SU-DHL-6 (cell line): ENCODE data around the gene FHOD1.

Experiments
- H2AFZ ChIP-seq: fragments of 200-600 bp; sonication (generic); 2 replicates; pipeline ENCODE4 v1.6.1; 2014; ENCODE audit warnings: low read depth, mild to moderate bottlenecking, moderate library complexity, mixed read lengths, antibody characterized with exemption, low read length; ENCODE audit not compliant: severe bottlenecking
- H3F3A ChIP-seq: fragments of 200-600 bp; shearing (Covaris generic); 2 replicates; pipeline ENCODE4 v1.6.0; 2016; ENCODE audit warnings: antibody characterized with exemption, mild to moderate bottlenecking; ENCODE audit not compliant: insufficient read depth
- H3K27ac ChIP-seq: fragments of 200-600 bp; sonication (generic); 2 replicates; pipeline ENCODE4 v1.5.1; 2016; ENCODE audit warnings: low read depth, mild to moderate bottlenecking, low read length, moderate library complexity, mixed read lengths
- H3K27me3 ChIP-seq: fragments of 200-600 bp; sonication (generic), shearing (Covaris generic); 2 replicates; pipeline ENCODE4 v1.6.0; 2014; ENCODE audit warnings: mild to moderate bottlenecking, low read length
- H3K36me3 ChIP-seq: fragments of 200-600 bp; sonication (generic); 2 replicates; pipeline ENCODE4 v1.6.1; 2014; ENCODE audit warnings: mild to moderate bottlenecking, low read length, mixed read lengths
- H3K4me2 ChIP-seq: fragments of 300-600, 200-600 bp; shearing (Covaris generic), sonication (generic); 2 replicates; pipeline ENCODE4 v1.6.0; 2014; ENCODE audit warnings: low read length, low read depth, mild to moderate bottlenecking; ENCODE audit not compliant: poor library complexity, severe bottlenecking
- H3K4me3 ChIP-seq: fragments of 200-600 bp; sonication (generic); 2 replicates; pipeline ENCODE4 v1.5.1; 2014; ENCODE audit warnings: antibody characterized with exemption, low read length, mild to moderate bottlenecking, mixed read lengths; ENCODE audit not compliant: insufficient read depth, poor library complexity, severe bottlenecking
- H3K79me2 ChIP-seq: fragments of 200-600 bp; sonication (generic); 2 replicates; pipeline ENCODE4 v1.6.1; 2014; ENCODE audit warnings: mild to moderate bottlenecking, low read length, moderate library complexity; ENCODE audit not compliant: insufficient read depth
- H3K9ac ChIP-seq: fragments of 200-600 bp; sonication (generic); 2 replicates; pipeline ENCODE4 v1.7.0; 2014; ENCODE audit warnings: mild to moderate bottlenecking, low read length
- H3K9me2 ChIP-seq: fragments of 200-600 bp; sonication (generic); replicated peaks from 2 replicates; pipeline ENCODE4 v1.6.1; 2014; ENCODE audit warnings: low read length; ENCODE audit not compliant: insufficient read depth
- H3K9me3 ChIP-seq: fragments of 200-600 bp; sonication (generic); 2 replicates; pipeline ENCODE4 v1.6.1; 2014; ENCODE audit warnings: low read length, mixed read lengths; ENCODE audit not compliant: insufficient read depth
- H4K20me1 ChIP-seq: fragments of 200-600 bp; sonication (generic); 2 replicates; pipeline ENCODE4 v1.6.1; 2014; ENCODE audit warnings: low read depth, mild to moderate bottlenecking, antibody characterized with exemption, low read length, moderate library complexity, mixed read lengths
- EZH2phosphoT487 ChIP-seq: fragments of 200-600 bp; sonication (generic), shearing (Covaris generic); conservative IDR thresholded peaks from 2 replicates; pipeline ENCODE4 v1.6.1; 2018; ENCODE audit warnings: mild to moderate bottlenecking, antibody characterized with exemption, low read length, moderate library complexity, mixed read lengths
- TF ChIP-seq, protein P1 (sequence below): fragments of 200-600 bp; sonication (generic); IDR thresholded peaks from one replicate; pipeline ENCODE4 v1.5.1; 2017; ENCODE audit warnings: antibody characterized with exemption, mild to moderate bottlenecking, low read length, moderate library complexity; ENCODE audit not compliant: insufficient read depth, poor library complexity, severe bottlenecking

The FHOD1 gene

DNA sequence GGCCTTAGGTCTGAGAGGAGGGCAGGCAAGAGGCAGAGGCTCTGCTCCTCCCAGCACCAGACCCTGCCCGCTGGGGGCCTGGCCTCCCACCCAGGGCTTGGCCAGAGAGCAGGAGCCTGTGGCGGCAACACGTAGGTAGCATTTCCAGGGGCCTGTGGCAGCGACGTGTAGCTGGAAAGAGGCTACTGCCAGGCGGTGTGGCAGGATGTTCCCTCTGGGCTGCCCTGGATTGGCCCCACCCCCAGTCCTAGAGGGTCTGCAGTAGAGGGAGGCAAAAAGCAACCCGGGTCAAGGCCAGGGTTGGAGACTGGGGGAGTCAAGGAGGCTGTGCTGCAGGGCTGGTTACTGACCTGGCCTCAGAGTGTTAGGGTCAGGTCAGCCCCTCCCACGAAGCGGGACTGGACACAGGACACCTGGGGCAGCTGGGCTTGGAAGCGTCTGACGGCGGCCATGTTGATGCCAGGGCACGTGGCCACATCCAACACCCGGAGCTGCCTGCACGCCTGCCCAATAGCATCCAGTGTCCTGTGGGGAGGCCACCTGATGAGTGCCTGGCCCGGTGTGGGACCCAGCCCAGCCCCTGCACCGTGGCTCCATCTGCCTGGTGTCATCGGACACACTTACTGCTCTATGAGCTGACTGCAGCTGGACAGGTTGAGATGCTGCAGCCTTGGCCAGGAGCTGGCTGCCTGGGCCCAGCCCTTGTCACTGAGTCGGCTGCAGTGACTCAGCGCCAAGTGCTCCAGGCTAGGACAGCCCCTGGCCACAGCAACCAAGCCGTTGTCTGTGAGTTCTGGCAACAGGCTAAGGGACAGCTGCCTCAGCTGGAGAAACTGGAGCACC lies 39.8 kb downstream of the FHOD1 start:
- Histone ChIP-seq H2AFZ (no peak overlapping the region), H4K20me1 (no peaks in the 10 kb centered on the region), H3K9ac (no peak overlapping the region), H3K9me3 (no peaks in the 10 kb centered on the region), H3K79me2 (no peaks in the 10 kb centered on the region), H3K36me3 (no peaks in the 10 kb centered on the region), H3K4me3 (no peak overlapping the region), H3K27ac (no peak overlapping the region), H3K27me3 (no peaks in the 10 kb centered on the region), H3K4me2 (no peak overlapping the region), H3F3A (no peaks in the 10 kb centered on the region), H3K9me2 (no peaks in the 10 kb centered on the region)
- TF ChIP-seq, protein P1, sequence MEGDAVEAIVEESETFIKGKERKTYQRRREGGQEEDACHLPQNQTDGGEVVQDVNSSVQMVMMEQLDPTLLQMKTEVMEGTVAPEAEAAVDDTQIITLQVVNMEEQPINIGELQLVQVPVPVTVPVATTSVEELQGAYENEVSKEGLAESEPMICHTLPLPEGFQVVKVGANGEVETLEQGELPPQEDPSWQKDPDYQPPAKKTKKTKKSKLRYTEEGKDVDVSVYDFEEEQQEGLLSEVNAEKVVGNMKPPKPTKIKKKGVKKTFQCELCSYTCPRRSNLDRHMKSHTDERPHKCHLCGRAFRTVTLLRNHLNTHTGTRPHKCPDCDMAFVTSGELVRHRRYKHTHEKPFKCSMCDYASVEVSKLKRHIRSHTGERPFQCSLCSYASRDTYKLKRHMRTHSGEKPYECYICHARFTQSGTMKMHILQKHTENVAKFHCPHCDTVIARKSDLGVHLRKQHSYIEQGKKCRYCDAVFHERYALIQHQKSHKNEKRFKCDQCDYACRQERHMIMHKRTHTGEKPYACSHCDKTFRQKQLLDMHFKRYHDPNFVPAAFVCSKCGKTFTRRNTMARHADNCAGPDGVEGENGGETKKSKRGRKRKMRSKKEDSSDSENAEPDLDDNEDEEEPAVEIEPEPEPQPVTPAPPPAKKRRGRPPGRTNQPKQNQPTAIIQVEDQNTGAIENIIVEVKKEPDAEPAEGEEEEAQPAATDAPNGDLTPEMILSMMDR = no peak
- no peak for TF ChIP-seq EZH2phosphoT487

DNA sequence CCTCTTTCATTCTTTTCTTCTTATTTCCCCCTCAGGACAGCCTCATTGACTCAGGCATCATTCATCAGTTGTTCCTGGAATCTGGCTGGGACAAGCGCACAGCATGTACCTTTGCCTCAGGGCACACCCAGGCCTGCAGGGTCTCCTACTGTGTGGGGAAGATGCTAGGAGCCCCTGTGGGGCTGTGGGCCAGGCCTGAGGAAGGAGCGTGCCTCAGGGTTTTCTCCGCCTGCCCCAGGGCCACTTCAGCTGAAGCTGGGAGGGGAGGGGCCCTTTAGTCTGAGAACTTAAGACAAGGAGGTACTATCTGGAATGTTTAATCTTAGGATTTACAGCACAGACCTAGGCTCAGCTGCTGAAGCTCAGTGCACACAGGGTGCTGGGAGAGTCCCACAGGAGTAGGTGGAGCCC lies 40.4 kb downstream of the FHOD1 start:
- Histone ChIP-seq H3K9me3 (no peaks in the 10 kb centered on the region), H3K4me2 (no peak overlapping the region), H3F3A (no peaks in the 10 kb centered on the region), H3K27ac (no peak overlapping the region), H4K20me1 (no peaks in the 10 kb centered on the region), H3K9ac (no peak overlapping the region), H3K9me2 (no peaks in the 10 kb centered on the region), H3K79me2 (no peaks in the 10 kb centered on the region), H3K27me3 (no peaks in the 10 kb centered on the region), H3K4me3 (no peak overlapping the region), H3K36me3 (no peaks in the 10 kb centered on the region), H2AFZ (no peak overlapping the region)
- TF ChIP-seq EZH2phosphoT487 = no peak
- TF ChIP-seq, protein P1 = no peak

DNA sequence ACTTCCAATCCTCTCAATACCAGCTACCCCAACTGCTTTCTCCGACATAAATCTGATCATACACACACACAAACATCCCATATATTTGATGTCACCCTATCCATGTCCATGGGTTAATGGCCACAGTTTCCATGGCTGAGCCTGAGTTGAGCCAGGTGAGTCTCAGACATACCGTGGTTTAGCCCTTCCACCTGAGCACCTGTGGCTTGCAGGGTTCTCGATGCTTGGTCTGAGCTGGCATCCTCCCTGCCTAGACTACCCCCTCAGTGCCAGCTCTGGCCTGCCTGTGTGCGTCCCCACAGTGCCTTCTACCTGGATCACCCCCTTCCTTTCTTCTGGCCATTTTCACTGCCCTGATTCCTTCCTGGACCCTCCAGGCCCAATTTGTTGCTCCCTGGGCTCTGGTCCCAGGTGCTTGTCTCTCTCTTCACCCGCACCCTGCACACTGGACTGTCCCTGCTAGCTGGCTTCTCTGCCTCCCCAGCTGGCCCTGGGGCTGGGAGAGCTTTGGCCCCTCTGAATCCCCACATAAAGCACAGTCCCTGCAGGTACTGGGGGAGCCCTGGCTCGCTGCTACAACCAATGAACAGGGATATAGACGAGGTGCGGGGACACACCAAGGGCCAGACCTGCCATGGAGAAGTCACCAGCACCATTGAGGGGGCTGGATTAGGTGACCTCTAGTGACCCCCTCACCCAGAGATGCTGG lies 41.0 kb downstream of the FHOD1 start:
- no peaks in the 10 kb centered on the region for H3K36me3 ChIP-seq

More for the DNA sequence above, 41.0 kb downstream of the FHOD1 start:
- Histone ChIP-seq H3K9ac (no peak overlapping the region), H3K27ac (no peak overlapping the region), H3K9me3 (no peaks in the 10 kb centered on the region), H3F3A (no peaks in the 10 kb centered on the region), H4K20me1 (no peaks in the 10 kb centered on the region), H3K79me2 (no peaks in the 10 kb centered on the region), H3K4me2 (no peak overlapping the region), H3K9me2 (no peaks in the 10 kb centered on the region), H3K4me3 (no peak overlapping the region), H2AFZ (no peak overlapping the region), H3K27me3 (no peaks in the 10 kb centered on the region)
- no peak for TF ChIP-seq EZH2phosphoT487
- TF ChIP-seq, protein P1 = no peak
